ENCODE data around the gene NCAPG.

Gene NCAPG, protein sequence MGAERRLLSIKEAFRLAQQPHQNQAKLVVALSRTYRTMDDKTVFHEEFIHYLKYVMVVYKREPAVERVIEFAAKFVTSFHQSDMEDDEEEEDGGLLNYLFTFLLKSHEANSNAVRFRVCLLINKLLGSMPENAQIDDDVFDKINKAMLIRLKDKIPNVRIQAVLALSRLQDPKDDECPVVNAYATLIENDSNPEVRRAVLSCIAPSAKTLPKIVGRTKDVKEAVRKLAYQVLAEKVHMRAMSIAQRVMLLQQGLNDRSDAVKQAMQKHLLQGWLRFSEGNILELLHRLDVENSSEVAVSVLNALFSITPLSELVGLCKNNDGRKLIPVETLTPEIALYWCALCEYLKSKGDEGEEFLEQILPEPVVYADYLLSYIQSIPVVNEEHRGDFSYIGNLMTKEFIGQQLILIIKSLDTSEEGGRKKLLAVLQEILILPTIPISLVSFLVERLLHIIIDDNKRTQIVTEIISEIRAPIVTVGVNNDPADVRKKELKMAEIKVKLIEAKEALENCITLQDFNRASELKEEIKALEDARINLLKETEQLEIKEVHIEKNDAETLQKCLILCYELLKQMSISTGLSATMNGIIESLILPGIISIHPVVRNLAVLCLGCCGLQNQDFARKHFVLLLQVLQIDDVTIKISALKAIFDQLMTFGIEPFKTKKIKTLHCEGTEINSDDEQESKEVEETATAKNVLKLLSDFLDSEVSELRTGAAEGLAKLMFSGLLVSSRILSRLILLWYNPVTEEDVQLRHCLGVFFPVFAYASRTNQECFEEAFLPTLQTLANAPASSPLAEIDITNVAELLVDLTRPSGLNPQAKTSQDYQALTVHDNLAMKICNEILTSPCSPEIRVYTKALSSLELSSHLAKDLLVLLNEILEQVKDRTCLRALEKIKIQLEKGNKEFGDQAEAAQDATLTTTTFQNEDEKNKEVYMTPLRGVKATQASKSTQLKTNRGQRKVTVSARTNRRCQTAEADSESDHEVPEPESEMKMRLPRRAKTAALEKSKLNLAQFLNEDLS

DNA sequence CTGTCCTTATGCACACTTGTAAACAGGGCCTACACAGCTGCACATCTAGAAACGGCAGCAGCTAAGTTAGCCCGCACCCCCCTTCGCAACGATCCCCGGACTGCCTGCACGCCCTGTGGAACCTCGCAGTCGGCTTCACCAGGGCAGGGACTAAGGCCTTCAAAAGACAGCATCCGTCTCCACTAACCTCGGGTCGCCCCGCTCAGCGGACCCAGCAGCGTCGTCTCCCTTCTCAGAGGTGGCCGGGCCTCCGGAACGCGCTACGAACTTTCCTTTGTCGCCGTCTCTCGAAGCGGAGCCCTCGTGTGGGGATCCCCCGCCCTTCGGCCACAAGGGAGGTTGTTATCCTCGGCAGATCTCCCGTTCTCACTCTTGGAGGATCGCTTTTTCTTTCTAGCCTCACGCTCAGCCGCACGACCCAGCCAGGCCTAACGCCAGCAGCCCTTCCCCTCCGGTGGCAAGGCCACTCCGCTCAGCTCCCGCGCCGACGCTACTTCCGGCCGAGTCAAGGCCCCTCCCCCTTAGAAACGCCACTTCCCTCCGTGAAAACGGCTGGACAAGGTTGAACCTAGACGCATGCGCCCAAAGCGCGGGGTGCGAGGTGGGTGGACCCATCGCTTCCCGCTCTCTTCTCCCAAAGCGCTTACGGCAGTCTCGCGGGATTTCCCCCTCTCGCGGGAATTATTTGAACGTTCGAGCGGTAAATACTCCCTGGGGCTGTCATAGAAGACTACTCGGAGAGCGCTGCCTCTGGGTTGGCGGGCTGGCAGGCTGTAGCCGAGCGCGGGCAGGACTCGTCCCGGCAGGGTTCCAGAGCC is at the start of gene NCAPG, which contains the start of gene DCAF16:
TSS of gene NCAPG (plus strand) at position 720 of the 818 bp plus-strand sequence. CDS start 99 bp downstream, outside the sequence.
TSS of gene DCAF16 (minus strand) at position 498 of the 818 bp plus-strand sequence. CDS start 6,616 bp downstream, outside the sequence.
- peak; percentile 99 for DNase-seq (ENCODE audit: low read depth)

DNA sequence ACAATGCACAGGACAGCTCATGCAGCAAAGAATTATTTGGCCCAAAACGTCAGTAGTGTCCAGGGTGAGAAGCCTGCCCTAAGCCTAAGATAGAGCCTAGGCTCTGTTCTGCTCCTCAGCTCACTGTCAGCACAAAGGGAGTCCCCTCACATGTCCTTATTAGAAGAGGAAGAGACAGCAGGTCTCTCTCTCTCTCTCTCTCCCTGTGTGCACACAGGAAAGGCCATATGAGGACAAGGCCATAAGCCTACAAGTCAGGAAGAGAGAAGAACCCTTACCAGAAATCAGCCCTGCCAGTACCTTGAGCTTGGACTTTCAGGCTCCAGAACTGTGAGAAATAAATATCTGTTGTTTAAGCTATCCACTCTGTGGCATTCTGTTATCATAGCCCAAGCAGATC is 49.7 kb upstream of the NCAPG start:
- DNase-seq (ENCODE audit: low read depth), result no peak

DNA sequence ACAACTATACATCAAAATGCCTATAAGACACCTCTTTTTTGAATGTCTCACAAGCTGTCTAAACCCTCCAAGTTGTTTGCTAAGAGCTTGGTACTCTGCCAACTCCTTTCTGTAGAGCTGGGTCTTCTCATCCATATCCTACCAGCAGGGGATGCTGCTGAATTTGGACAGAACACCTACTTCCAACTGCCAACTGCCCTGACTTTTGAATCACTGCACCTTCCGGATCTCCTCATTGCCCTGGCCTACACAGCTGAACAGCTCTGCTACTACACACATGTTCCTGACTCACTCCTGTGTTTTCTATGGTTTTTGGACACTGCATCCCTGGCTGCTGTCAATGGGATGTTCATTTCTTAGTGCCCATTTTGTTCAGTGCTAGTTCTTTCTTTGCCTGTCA is 48.1 kb upstream of the NCAPG start:
- no peak for DNase-seq (ENCODE audit: low read depth)

DNA sequence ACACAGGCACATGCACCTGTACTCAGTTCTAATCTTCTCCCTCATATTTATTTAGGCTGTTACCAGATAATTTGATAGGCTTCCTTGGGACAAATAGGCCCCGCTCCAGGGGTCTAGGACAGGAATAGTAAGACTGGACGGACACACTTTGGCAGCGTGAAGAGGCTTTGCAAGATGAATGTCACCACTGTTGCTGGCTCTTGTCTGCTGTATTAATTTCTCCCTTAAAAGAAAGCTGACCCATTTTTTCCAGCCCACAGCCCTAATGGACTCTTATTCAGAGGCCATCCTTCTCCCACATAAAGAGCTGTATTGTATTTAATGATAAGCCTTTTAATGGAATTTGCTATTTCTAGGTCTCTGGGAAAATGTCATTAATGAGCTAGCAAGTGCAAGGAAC is 47.4 kb upstream of the NCAPG start:
- DNase-seq (ENCODE audit: low read depth), result no peak

DNA sequence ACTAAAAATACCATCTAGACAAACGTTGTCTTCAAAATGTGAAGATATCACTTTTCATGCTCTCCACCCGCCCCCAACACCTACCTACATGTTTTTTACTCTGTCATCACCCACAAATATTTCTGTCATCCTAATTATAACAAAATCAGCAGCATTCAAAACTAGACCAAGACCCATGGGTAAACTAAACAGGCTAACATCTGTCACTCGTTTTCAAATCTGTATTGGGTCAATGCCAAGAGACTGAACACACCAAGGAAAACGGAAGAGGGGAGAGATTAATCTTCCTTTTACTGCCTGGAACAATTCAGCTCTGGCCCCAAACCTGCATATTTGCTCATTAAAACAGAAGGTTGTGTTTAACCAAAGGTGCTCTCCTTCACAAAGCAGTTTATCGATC is 46.8 kb upstream of the NCAPG start:
- no peak for DNase-seq (ENCODE audit: low read depth)

DNA sequence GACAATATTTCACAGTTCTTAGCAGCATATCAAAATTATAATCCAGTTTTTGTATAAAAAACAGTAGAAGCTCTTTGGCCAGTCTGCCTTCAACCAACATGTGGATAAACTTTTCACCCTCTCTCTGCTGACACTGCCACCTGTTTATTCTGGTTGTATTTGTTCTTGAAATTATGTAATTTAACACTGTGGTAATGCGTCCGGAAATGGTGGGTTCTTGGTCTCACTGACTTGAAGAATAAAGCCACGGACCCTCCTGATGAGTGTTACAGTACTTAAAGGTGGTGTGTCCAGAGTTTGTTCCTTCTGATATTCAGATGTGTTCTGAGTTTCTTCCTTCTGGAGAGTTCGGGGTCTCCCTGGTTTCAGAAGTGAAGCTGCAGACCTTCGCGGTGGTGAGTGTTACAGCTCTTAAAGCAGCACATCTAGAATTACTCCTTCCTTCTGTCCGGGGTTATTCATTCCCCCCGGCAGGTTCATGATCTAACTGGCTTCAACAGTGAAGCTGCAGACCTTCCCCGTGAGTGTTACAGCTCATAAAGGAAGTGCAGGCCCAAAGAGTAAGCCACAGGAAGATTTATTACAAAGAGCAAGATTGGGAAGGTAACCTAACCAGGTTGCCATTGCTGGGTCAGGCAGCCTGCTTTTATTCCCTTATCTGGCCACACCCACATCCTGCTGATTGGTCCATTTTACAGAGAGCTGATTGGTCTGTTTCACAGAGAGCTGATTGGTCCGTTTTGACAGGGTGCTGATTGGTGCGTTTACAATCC is 45.1 kb upstream of the NCAPG start:
- no peak for DNase-seq (ENCODE audit: low read depth)

DNA sequence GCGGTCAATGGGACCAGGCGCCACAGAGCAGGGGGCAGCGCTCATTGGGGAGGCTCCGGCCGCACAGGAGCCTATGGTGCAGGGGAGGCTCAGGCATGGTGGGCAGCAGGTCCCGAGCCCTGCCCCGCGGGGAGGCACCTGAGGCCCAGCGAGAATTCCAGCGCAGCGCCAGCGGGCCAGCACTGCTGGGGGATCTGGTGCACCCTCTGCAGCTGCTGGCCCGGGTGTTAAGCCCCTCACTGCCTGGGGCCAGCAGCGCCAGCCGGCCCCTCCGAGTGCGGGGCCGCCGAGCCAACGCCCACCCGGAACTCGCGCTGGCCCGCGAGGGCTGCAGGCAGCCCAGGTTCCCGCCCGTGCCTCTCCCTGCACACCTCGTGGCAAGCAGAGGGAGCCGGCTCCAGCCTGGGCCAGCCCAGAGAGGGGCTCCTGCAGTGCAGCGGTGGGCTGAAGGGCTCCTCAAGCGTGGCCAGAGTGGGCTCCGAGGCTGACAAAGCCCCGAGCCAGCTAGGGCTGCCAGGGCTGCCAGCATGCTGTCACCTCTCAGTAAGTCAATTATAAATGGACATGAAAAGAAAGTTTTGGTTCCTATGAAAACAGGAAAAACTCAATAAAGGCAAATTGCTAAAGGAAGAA is 43.8 kb upstream of the NCAPG start:
- no peak for DNase-seq (ENCODE audit: low read depth)

DNA sequence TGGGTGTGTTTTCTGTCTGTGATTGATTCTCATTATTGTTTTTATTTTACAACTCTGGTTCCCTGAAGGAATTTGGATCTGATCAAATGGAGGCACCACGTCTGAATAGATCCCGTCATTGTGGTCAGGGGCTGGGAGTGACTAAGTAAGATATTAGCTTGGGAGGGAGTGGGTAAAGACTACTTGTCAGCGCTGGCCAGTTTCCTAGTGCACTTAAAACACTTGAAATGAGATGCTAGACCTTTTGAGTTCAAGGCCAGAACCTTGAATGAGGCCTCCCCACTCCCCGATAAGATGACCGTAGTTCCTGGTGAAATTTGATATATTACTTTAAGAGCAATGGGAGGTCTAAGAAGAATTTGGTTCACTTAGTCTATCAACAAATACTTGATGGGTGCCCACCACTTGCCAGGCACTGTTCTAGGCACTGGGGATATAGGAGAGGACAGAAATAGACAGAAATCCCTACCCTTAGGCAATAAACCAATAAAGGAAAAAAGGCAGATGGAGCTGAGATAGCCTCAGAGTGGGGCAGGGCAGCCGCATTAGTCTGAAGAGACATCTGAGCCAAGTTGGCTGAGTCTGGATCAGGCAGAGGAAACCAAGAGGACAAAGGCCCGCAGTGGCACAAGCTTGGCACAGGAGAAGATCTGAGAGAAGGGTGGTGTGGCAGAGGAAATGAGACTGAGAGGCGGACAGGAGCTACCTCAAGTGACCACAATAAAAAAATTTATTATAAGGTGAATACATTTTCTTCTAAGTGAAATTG is 41.2 kb upstream of the NCAPG start:
- DNase-seq (ENCODE audit: low read depth), result no peak

DNA sequence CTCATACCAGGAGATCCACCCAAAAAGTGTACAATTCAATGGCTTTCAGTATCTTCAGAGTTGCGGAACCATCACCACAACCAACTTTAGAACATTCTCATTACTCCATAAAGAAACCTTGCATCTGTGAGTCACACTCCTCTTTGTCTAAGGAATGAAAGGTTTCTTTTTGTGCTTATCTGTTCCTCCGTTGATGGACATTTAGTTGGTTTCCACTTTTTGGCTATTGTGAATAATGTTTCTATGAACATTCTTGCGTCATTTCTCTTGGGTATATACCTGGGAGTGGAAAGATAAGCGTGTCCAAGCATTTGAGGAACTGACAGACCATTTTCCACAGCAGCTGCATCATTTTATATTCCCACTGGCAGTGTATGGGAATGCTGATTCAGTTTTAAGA is 39.9 kb upstream of the NCAPG start:
- DNase-seq (ENCODE audit: low read depth), result no peak

DNA sequence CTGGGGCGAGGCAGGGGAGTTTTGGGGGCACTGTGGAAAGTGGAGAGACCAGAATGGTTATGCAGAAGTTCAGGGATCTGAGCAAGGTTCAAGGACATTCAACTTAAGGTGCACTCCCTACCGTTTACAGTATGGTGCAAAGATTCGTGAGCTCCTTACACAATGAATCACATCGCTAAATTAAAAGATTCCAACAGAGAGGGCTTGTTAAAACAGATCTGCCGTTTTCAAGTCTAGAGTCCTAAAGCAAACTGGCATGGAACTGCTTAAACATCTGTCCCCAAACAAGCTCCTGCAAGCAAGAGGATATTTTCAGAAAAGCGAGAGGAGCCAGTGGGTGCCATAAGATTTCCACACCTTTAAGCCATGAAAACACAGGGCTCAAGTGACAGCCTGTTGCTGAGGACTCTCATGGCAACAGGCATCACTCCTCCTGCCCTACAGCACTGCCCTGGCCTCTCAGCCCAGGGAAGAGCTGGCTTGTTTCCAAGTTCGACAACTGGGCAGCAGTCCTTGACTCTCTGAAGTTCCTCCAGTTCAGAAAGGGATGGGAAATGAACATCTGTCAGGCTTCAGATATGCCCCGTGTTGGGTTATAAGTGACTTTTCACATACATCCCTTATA is 39.4 kb upstream of the NCAPG start:
- no peak for DNase-seq (ENCODE audit: low read depth)

DNA sequence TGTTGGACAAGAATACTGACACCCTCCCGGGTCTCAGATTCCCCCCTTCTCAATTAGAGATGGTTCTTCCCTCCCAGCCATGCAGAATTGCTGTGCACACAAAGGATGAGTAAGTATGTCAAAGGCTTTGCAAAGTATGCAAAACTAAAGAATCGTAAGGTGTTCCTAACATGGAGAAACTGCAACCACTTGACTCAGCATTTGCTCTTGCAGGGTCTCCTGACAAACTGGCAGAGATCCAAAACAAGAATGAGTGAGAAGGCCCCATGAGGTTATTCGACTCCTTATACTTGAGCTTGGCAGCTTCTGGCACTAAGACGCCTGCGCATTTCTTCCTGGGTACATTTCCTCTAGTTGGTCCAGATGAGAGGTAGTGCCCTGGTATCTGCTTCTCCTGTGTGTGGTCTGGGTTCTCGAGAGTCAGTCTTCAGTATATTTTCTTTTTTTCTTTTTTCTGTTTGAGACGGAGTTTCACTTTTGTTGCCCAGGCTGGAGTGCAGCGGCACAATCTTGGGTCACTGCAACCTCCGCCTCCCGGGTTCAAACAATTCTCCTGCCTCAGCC is 37.6 kb upstream of the NCAPG start:
- DNase-seq (ENCODE audit: low read depth), result no peak

DNA sequence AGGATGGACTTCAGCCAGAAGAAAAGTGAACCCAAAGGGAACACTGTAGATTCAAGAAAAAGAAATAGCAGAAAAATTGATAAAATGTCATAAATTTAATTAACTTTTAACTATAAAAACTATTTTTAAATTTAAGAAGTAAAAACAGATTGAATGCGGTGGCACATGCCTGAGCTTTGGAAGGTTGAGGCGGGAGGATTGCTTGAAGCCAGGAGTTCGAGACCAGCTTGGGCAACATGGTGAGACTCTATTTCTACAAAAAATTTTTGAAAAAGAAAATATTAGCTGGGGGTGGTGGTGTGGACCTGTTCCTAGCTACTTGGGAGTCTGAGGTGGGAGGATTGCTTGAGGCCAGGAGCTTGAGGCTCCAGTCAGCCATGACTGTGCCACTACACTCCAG is 32.3 kb upstream of the NCAPG start:
- DNase-seq (ENCODE audit: low read depth), result no peak

DNA sequence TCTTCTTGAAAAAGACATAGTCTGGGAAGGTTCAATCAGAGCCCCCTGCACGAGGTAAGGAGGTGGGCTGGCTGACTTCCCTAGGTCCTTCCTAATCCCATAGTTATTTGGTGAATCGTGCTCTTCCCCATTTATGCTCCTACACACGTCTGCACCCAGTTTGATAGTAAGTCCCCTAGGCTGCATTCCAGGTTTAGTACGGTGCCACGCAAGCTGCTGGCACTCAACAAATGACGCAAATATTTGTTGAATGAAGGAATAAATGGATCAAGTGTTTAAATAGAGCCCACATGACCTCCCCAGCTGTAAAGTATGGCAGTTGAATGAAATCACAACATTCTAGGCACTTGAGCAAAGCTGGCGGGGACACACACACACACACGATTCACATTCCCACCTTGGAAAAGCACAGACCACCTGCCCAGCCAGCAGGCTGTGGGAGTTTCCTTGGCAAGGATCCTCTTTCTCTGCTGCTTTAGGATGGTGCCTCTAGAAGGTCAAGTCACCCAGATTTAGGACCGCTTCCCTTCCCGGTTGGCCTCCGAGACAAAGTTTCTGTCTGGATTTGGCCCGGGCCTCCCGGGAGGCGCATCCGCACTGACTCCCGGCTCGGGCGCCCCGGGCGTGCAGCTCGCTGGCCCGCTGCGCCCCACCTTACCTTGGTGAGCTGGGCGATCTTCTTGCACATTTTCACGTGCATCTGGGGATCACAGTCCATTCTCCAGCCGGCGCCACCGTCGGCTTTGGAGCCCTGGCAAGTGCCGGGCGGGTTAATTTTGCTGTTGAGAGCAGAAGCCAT is 30.1 kb upstream of the NCAPG start:
- no peak for DNase-seq (ENCODE audit: low read depth)

DNA sequence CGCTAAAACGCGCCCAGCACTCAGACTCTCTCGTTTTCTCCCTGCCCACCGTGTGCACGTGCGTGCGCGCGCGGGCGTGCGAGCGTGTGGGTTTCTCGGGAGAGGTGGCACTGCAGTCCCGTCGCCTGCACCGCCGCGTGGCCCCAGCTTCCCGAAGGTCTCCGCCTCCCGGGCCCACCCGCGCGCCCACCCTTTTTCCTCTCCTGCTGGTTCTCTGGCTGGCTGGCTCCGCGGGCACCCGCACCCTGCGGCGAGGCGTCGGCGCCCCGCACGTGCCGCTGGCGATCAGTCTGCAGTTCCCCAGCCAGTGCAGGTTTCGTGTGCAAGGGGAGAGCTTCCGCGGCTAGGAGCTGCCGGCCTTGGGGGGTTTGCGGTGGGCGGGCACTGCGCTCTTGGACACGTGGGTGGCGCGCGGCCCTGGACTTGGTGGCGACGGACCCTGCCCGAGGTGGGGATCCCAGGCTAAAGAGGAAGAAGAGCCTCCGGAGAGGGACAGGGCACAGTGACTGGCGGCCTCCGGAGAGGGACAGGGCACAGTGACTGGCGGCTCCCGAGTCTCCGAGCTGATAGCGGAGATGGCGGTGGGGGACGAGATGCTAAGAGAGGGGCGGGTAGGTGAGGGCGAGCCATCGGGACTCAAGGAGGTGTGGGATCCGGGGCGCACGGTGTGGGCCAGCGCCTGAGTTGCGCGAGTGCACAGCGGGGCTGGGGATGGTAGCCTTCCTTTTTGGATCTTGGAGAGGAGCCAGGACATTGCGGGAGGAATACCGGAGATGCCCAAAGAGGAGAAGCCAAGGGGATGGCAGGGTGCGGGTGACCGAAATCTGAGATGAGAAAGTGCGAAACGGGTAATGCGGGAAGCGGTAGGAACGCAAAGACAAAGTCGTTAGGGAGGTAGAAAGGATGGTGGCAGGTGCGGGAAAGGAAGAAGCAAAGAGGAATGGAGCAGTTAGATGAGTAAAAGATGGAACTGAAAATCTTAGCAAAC is 29.2 kb upstream of the NCAPG start, which contains the start of gene FAM184B:
TSS of gene FAM184B (minus strand) at position 322 of the 988 bp plus-strand sequence. CDS start 322 bp downstream, outside the sequence.
- no peak for DNase-seq (ENCODE audit: low read depth)

DNA sequence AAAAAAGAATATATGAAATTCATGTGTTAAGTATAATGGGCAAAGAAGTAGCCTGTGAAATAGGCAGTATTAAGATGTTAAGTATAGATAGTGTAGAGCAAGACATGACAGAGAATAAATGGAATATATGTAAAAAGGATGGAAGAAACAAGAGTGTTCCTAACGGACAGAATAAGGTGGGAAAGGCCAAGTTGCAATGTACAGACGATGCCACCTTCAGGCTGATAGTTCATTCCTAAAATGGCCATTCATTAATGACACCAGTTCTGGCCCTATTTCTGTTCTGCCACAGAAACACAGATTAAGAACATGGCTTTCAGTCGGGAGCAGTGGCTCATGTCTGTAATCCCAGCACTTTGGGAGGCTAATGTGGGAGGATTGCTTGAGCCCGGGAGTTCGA is 24.9 kb upstream of the NCAPG start:
- no peak for DNase-seq (ENCODE audit: low read depth)

DNA sequence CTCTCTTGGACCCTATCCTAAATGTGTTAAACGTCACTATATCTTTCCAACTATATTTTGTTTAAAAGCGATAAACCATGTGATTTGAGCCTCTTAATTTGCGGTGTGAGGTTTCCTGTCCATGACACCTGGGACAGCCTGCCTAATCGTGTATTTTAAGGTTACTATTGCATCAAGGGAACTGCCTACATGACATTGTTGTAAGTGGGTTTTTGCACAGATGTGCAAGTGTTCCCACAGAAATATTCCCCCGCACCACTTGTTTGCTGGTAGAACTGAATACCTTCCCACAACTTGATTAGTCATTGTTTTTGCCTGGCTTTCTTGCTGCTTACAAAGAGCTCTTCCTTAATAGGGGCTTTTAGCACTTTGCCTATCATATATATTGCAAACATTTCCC is 24.2 kb upstream of the NCAPG start:
- no peak for DNase-seq (ENCODE audit: low read depth)

DNA sequence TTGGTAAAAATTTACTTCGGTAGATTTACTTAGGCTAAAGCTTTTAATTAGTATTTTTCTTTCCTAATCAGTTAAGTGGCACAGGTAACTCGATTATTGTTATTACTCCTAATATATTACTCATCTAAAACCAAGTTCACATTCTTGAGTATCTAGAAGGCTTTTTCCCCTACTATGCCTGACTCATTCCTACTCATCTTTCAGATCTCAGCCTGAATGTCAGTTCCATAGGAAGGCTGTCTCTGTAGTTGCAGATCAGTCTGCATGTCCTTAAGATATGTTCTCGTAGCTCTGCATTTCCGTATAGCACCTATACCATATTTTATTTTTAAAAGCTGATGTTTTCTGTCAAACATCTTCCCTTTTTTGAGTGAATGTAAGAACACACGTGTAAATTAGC is 23.5 kb upstream of the NCAPG start:
- no peak for DNase-seq (ENCODE audit: low read depth)
